Measurements from ENCODE around the gene NLRC3. TPM values are rescaled to one million over a fixed set of nuclear protein-coding genes. Genes with fewer than 3 reads are reported as not detected.

Gene NLRC3
- total RNA-seq, 1 experiment from 2014 or later: 0.15 TPM

DNA sequence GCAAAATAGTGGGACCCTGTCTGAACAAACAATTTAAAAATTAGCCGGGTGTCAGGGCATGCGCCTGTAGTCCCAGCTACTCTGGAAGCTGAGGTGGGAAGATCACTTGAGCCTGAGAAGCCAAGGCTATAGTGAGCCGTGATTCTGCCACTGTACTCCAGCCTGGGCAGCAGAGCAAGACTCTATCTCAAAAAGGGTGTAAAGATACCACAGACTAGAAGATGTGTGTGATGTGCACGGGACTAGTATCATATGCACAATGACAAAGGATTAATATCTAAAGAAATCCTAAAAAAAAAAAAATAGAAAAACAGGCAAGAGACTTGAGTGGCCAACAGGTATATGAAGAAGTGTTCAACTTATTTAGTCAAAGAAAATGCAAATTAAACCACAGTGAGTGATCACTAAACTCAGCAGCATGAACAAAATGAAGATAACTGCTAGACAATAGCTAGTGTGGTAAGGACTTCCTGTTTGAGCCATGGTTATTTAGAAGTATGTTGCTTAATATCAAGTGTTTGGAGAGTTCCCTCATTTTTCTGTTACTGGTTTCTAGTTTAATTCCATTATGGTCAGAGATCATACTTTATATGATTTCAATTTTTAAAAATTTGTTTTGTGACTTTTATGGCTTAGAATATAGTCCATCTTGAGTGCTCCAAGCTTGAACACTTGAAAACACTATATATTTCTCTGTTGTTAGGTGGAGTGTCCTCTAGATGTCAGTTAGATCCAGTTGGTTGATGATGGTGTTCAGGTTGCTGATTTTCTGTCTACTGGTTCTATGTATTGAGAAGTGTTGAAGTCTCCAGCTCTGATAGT, 48.9 kb upstream of the NLRC3 start:
- Histone ChIP-seq H3K36me3 (ENCODE audit: control insufficient read depth in 1 of 2, insufficient read depth in 2 of 2, low read length in 2 of 2) (no peaks in the 10 kb centered on the region), H3K79me2 (ENCODE audit: insufficient read depth, low read length) (no peaks in the 10 kb centered on the region; the same call in 1 of the 2 replicates), H3K9me3 (ENCODE audit: control insufficient read depth in 1 of 2, insufficient read depth in 1 of 2, low read depth in 1 of 2, low read length in 2 of 2) (no peaks in the 10 kb centered on the region), H3K4me1 (ENCODE audit: control insufficient read depth in 1 of 2, insufficient read depth in 2 of 2, low read length in 2 of 2) (no peaks in the 10 kb centered on the region), H3K9me2 (ENCODE audit: insufficient read depth) (no peaks in the 10 kb centered on the region), H3K4me2 (ENCODE audit: low read length) (no peak overlapping the region), H4K20me1 (ENCODE audit: insufficient read depth) (no peaks in the 10 kb centered on the region), H3K4me3 (replicated peaks in 1 of 2; ENCODE audit: low read depth in 1 of 2, low read length in 2 of 2) (no peak overlapping the region), H3K27me3 (ENCODE audit: insufficient read depth, low read length) (no peaks in the 10 kb centered on the region), H3K9ac (ENCODE audit: low read length) (no peak overlapping the region), H3K27ac (ENCODE audit: low read depth, low read length) (no peak overlapping the region), H2AFZ (ENCODE audit: low read depth, low read length, poor library complexity, severe bottlenecking) (no peak overlapping the region)
- CTCF ChIA-PET: no interaction called here
- TF ChIP-seq EZH2 (IDR thresholded peaks at IDR 0.05): no peak
- TF ChIP-seq RAD21 (IDR thresholded peaks at IDR 0.05; ENCODE audit: low read depth): peak; percentile 42; the same call in 1 of the 2 replicates
- no peak for TF ChIP-seq CEBPB (IDR thresholded peaks at IDR 0.05; ENCODE audit: low read depth)
- DNase-seq (ENCODE audit: low read depth, low spot score): no peak
- intact Hi-C loops (cut with micrococcal nuclease): no loop called here
- POLR2A ChIA-PET: no interaction called here
- RAD21 ChIA-PET (ENCODE audit: low non-redundant PET in 1 of 2, low total read pairs in 2 of 2, uncharacterized antibody in 2 of 2, unreplicated experiment in 2 of 2): no interaction called here
- BruUV-seq (replicated peaks): no TSS peak
- peak; percentile 53; the same call in 1 of the 2 replicates for ATAC-seq

DNA sequence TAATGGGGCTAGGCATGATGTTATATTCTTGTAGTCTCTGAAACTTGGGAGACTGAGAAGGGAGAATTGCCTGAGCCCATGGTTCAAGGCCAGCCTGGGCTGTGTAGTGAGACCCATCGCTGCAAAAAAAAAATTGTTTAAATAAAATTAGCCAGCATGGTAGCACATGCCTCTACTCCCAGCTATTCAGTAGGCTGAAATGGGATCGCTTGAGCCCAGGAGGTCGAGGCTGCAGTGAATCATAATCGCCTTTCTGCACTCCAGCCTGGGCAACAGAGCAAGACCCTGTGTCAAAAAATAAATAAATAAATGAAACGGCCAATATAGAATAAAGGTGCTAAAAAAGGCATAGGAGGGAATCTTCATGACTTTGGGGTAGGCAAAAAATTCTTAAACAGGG, 48.1 kb upstream of the NLRC3 start:
- ATAC-seq: no peak
- H4K20me1 ChIP-seq (ENCODE audit: insufficient read depth): no peaks in the 10 kb centered on the region

More for the DNA sequence above, 48.1 kb upstream of the NLRC3 start:
- no peak for TF ChIP-seq ZNF274 (IDR thresholded peaks at IDR 0.05; ENCODE audit: low read depth, low read length)
- no peak for TF ChIP-seq CBX3 (IDR thresholded peaks at IDR 0.05; ENCODE audit: low read depth)
- TF ChIP-seq, protein P1, sequence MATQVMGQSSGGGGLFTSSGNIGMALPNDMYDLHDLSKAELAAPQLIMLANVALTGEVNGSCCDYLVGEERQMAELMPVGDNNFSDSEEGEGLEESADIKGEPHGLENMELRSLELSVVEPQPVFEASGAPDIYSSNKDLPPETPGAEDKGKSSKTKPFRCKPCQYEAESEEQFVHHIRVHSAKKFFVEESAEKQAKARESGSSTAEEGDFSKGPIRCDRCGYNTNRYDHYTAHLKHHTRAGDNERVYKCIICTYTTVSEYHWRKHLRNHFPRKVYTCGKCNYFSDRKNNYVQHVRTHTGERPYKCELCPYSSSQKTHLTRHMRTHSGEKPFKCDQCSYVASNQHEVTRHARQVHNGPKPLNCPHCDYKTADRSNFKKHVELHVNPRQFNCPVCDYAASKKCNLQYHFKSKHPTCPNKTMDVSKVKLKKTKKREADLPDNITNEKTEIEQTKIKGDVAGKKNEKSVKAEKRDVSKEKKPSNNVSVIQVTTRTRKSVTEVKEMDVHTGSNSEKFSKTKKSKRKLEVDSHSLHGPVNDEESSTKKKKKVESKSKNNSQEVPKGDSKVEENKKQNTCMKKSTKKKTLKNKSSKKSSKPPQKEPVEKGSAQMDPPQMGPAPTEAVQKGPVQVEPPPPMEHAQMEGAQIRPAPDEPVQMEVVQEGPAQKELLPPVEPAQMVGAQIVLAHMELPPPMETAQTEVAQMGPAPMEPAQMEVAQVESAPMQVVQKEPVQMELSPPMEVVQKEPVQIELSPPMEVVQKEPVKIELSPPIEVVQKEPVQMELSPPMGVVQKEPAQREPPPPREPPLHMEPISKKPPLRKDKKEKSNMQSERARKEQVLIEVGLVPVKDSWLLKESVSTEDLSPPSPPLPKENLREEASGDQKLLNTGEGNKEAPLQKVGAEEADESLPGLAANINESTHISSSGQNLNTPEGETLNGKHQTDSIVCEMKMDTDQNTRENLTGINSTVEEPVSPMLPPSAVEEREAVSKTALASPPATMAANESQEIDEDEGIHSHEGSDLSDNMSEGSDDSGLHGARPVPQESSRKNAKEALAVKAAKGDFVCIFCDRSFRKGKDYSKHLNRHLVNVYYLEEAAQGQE (IDR thresholded peaks at IDR 0.05; ENCODE audit: low read depth): no peak
- no peak for TF ChIP-seq POLR2A (IDR thresholded peaks at IDR 0.05; ENCODE audit: borderline replicate concordance, extremely low read depth, insufficient read depth, insufficient read length)
- TF ChIP-seq, protein P2, sequence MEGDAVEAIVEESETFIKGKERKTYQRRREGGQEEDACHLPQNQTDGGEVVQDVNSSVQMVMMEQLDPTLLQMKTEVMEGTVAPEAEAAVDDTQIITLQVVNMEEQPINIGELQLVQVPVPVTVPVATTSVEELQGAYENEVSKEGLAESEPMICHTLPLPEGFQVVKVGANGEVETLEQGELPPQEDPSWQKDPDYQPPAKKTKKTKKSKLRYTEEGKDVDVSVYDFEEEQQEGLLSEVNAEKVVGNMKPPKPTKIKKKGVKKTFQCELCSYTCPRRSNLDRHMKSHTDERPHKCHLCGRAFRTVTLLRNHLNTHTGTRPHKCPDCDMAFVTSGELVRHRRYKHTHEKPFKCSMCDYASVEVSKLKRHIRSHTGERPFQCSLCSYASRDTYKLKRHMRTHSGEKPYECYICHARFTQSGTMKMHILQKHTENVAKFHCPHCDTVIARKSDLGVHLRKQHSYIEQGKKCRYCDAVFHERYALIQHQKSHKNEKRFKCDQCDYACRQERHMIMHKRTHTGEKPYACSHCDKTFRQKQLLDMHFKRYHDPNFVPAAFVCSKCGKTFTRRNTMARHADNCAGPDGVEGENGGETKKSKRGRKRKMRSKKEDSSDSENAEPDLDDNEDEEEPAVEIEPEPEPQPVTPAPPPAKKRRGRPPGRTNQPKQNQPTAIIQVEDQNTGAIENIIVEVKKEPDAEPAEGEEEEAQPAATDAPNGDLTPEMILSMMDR (IDR thresholded peaks at IDR 0.05 in 2 of 3, conservative IDR thresholded peaks at IDR 0.05 in 1 of 3; ENCODE audit: borderline replicate concordance in 1 of 3, insufficient read depth in 1 of 3, low read depth in 2 of 3, low read length in 2 of 3): no peak
- no peak for TF ChIP-seq EZH2phosphoT487 (IDR thresholded peaks at IDR 0.05; ENCODE audit: borderline replicate concordance)
- TF ChIP-seq CEBPB (IDR thresholded peaks at IDR 0.05; ENCODE audit: low read depth): no peak
- no peak for TF ChIP-seq SP1 (IDR thresholded peaks at IDR 0.05; ENCODE audit: low read depth)
- no peak for TF ChIP-seq ELF1 (IDR thresholded peaks at IDR 0.05; ENCODE audit: borderline replicate concordance, low read depth)
- ChIA-PET CTCF (no interaction called here), POLR2A (no interaction called here), RAD21 (ENCODE audit: low non-redundant PET in 1 of 2, low total read pairs in 2 of 2, uncharacterized antibody in 2 of 2, unreplicated experiment in 2 of 2) (no interaction called here)
- H3K9me2 ChIP-seq (ENCODE audit: insufficient read depth): no peaks in the 10 kb centered on the region
- no peaks in the 10 kb centered on the region for H3K4me1 ChIP-seq (ENCODE audit: control insufficient read depth in 1 of 2, insufficient read depth in 2 of 2, low read length in 2 of 2)
- BruUV-seq (replicated peaks): no TSS peak
- H2AFZ ChIP-seq (ENCODE audit: low read depth, low read length, poor library complexity, severe bottlenecking): no peak overlapping the region
- H3K79me2 ChIP-seq (ENCODE audit: insufficient read depth, low read length): peaks cover 2% of the 10 kb centered on the region; the same call in 1 of the 2 replicates
- no peaks in the 10 kb centered on the region for H3K9me3 ChIP-seq (ENCODE audit: control insufficient read depth in 1 of 2, insufficient read depth in 1 of 2, low read depth in 1 of 2, low read length in 2 of 2)
- no peak overlapping the region for H3K4me3 ChIP-seq (replicated peaks in 1 of 2; ENCODE audit: low read depth in 1 of 2, low read length in 2 of 2)
- no peaks in the 10 kb centered on the region for H3K36me3 ChIP-seq (ENCODE audit: control insufficient read depth in 1 of 2, insufficient read depth in 2 of 2, low read length in 2 of 2)
- intact Hi-C loops (cut with micrococcal nuclease): no loop called here
- no peak for DNase-seq (ENCODE audit: low read depth, low spot score)
- H3K9ac ChIP-seq (ENCODE audit: low read length): no peak overlapping the region
- H3K27ac ChIP-seq (ENCODE audit: low read depth, low read length): no peak overlapping the region
- no peaks in the 10 kb centered on the region for H3K27me3 ChIP-seq (ENCODE audit: insufficient read depth, low read length)
- H3K4me2 ChIP-seq (ENCODE audit: low read length): no peak overlapping the region
